GM10266 (cell line): ENCODE results near the gene WDR38.

Experiments
- DNase-seq: peaks from one replicate; pipeline ENCODE4 v3.0.0; 2012; ENCODE audit errors: extremely low spot score
- TF ChIP-seq, protein P1 (sequence below): IDR thresholded peaks from 2 replicates; pipeline ENCODE4 v1.5.1; 2012; ENCODE audit warnings: mild to moderate bottlenecking, low read depth; ENCODE audit not compliant: control insufficient read depth, insufficient read depth; ENCODE audit errors: missing control alignments

The WDR38 gene

DNA sequence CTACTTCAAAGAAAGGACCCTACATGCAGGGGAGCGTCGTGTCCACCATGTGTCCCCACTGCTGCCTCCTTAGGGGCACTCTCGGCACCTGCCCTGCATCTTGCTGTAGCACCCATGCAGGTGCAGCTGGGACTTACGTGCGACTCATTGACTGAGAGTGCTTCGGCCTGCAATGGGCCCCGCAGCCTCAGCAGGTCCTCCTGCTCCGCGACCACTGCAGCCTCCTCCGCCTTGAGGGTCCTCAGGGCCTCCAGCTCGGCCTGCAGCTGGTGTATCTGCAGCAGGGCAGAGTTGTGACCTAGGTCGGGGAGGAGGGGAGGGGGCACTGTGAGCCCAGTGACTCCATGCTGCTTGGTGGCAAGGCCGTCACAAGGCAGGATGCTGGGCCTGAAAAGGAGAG, 35.7 kb downstream of the WDR38 start:
- TF ChIP-seq, protein P1, sequence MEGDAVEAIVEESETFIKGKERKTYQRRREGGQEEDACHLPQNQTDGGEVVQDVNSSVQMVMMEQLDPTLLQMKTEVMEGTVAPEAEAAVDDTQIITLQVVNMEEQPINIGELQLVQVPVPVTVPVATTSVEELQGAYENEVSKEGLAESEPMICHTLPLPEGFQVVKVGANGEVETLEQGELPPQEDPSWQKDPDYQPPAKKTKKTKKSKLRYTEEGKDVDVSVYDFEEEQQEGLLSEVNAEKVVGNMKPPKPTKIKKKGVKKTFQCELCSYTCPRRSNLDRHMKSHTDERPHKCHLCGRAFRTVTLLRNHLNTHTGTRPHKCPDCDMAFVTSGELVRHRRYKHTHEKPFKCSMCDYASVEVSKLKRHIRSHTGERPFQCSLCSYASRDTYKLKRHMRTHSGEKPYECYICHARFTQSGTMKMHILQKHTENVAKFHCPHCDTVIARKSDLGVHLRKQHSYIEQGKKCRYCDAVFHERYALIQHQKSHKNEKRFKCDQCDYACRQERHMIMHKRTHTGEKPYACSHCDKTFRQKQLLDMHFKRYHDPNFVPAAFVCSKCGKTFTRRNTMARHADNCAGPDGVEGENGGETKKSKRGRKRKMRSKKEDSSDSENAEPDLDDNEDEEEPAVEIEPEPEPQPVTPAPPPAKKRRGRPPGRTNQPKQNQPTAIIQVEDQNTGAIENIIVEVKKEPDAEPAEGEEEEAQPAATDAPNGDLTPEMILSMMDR = no peak
- DNase-seq = no peak

DNA sequence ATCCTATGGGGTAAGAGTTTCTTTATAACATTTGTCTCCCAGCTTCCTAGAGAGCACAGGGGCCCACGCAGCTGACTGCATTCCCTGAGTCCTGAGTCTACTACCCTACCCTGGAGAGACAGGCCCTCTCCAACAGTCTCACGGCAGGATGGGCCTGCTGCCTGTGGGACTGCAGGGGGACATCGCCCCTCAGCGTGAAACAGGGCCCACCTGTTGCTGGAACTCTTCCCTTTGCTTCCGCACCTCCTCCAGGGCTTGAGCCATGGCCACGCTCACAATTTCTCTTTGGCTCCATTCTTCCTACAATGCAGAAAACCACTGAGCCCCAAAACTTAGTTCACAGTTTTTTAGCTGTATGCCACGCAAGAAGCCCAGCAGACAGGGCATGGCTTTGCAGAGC, 36.9 kb downstream of the WDR38 start:
- TF ChIP-seq, protein P1 = no peak
- DNase-seq = no peak

DNA sequence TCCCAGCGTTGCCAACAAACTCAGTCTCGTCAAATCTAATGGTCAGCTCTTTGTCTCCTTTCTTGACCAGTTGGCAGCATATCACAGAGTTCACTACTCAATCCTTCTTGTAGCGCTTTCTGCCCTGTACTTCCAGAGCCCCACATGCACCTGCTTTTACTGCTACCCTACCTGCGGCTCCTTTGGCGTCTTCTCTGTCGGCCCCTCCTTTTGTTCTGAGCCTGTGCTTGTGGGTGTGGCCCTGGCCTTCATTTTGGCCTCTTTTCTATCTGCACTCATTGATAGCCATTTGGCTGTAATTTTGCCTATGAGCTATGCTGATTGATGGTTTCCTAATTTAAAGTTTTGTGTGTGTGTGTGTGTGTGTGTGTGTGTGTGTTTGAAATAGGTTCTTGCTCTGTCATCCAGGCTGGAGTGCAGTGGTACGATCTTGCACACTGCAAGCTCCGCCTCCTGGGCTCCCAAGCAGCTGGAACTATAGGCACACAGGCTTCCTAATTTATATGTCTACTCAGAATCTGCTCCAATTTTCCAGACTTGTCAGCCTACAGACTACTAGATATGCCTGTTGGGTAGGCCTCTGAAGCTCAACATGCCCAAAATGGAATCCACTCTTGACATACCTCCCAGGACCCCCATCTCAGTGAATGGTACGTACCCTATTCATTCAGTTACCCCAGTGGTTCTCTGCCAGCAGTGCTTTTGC, 40.9 kb downstream of the WDR38 start:
- TF ChIP-seq, protein P1 = no peak
- DNase-seq = no peak

DNA sequence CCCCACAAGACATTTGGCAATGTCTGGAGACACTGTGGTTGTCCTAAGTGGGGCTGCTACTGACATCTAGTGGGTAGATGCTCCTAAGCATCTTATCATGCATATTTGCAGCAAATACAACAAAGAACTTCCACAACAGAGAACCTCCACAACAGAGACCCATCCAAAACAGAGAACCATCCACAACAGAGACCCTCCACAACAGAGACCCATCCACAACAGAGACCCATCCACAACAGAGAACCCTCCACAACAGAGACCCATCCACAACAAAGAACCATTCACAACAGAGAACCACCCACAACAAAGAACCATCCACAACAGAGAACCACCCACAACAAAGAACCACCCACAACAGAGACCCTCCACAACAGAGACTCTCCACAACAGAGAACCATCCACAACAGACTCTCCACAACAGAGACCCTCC, 41.5 kb downstream of the WDR38 start:
- TF ChIP-seq, protein P1 = peak; percentile 66
- peak; percentile 34 for DNase-seq

DNA sequence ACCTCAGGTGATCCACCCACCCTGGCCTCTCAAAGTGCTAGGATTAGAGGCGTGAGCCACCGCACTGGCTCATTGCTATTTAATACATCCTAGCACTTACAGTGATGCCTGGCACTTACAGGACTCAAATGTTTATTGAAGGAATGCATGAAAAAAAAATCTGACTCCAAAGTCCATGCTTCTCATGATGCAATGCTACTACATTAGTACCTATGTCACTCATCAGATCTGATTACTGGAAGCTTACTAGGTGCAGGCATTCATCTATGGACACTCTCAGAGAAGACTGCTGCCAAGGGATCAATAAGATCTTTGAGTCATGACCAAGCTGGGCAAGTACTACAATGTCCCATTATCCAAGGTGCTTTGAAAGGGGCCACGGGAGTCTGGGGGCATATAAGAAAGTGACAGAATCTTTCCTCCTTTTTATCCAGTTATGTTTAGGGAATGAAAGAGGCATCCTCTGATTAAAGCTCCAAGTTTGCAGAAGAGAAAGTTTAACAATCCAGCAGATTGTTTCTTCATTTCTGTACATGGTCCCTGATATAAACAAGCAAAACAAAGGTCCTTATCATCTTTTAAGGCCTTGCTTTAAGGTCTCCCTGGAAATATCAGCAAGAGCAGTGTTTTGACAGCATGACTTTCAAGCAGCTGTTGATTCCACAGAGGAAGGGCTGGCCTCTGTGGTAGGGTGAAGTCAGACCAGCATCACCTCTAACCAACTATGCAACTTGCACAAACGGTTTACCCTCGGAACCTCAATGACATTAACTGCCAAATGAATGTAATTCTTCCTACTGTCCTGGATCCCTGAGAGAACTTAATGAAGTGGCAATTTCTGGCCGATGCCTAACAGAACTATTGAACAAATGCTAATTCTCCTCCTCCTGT, 44.6 kb downstream of the WDR38 start:
- DNase-seq = no peak
- TF ChIP-seq, protein P1 = no peak

DNA sequence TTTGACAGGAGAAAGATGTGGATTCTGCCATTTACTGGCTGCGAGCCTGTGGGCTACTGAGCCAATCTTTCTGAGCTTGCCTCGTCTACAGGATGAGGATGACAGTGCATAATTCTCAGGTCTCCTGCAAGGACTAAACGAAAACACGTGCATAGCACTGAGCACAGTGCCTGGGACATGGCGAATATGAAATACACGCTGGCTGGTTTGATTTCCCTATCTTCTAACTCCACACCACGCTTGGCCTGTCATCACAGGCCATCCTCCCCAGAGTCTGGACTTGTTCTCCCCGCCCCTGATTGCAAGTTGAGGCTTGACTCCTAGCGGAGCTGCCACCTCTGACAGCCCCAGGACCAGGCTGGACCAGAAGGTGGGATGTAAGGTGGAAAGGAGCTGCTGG, 46.6 kb downstream of the WDR38 start:
- no peak for DNase-seq
- TF ChIP-seq, protein P1 = no peak

- no peak for DNase-seq
- TF ChIP-seq, protein P1 = no peak
Observed at GRCh38 chr9:124906966-124907365, 53.7 kb downstream of the WDR38 start.
